ENCODE data around the gene C2CD4C.

- TF ChIP-seq NRF1 (conservative IDR thresholded peaks at IDR 0.05; ENCODE audit: low read depth, low read length): no peak
- no peak for TF ChIP-seq POLR2AphosphoS5 (IDR thresholded peaks at IDR 0.05; ENCODE audit: low read length)
These were observed 20.3 kb downstream of the C2CD4C start for GRCh38 chr19:388691-389090.
